HepG2 (cell line): Measurements from ENCODE around the gene EBF3. TPM values are rescaled to one million over a fixed set of nuclear protein-coding genes. Genes with fewer than 3 reads are reported as not detected.

ENCODE experiments used
- ATAC-seq: fragments of 200-7000 bp; cut with Tn5 transposase; 3 replicates; pipeline ENCODE4 v1.9.1; 2020; ENCODE audit warnings: mild to moderate bottlenecking, moderate library complexity
- BruUV-seq: library from RNA; stranded (reverse); fragments of 400-500 nt; replicated peaks from 2 replicates; lab custom pipeline; 2021; lab: Mats Ljungman, UMichigan
- CTCF ChIA-PET: fragments of 300-600 bp; formaldehyde crosslinking; extraction: SDS; loops from one replicate; lab custom pipeline; 2021; ENCODE audit warnings: low total read pairs, inconsistent platforms, low intra/inter-chr PET ratio; lab: Yijun Ruan, JAX
- POLR2A ChIA-PET: fragments of 350-600 bp; sonication (Branson Sonifier 250); formaldehyde crosslinking; loops from one replicate; lab custom pipeline; 2020; ENCODE audit warnings: antibody characterized with exemption, inconsistent platforms; lab: Yijun Ruan, JAX
- DNase-seq: peaks from one replicate; pipeline ENCODE4 v3.0.0-alpha.2; 2015; ENCODE audit warnings: low spot score
- FAIRE-seq: peaks from 3 replicates; lab custom pipeline; 2011; peaks lifted over from hg19 to GRCh38; lab: Jason Lieb, UNC
- H2AFZ ChIP-seq: one replicate; pipeline ENCODE4 v1.6.1; 2011; ENCODE audit warnings: low read length, inconsistent platforms
- H3K27ac ChIP-seq: fragments of 300-600 bp; 3 replicates; pipeline ENCODE4 v1.8.0; 2011; ENCODE audit warnings: mixed run types, mild to moderate bottlenecking, mixed read lengths, low read length, inconsistent platforms; ENCODE audit not compliant: insufficient read depth; ENCODE audit errors: extremely low read length
- H3K27me3 ChIP-seq, 2 experiments: fragments of 200-600 bp in 1 of 2; 2 replicates in 1 of 2; 3 replicates in 1 of 2; pipeline versions ENCODE4 v1.6.0 to v1.8.0; 2011; ENCODE audit warnings: low read length in 2 of 2, mild to moderate bottlenecking in 2 of 2, moderate library complexity in 2 of 2, inconsistent platforms in 1 of 2; ENCODE audit not compliant: insufficient read depth in 2 of 2, control insufficient read depth in 1 of 2
- H3K36me3 ChIP-seq, 2 experiments: fragments of 200-600 bp in 1 of 2; replicated peaks in 1 of 2; 2 replicates in 1 of 2; 3 replicates in 1 of 2; pipeline versions ENCODE4 v1.5.1 to v1.8.0; 2011; ENCODE audit warnings: low read length in 2 of 2, inconsistent platforms in 1 of 2; ENCODE audit not compliant: insufficient read depth in 2 of 2, control insufficient read depth in 1 of 2
- H3K4me1 ChIP-seq: 2 replicates; pipeline ENCODE4 v1.5.1; 2012; ENCODE audit warnings: low read length, inconsistent platforms; ENCODE audit not compliant: insufficient read depth
- H3K4me2 ChIP-seq: 2 replicates; pipeline ENCODE4 v1.6.0; 2011; ENCODE audit warnings: low read depth, low read length, inconsistent platforms
- H3K4me3 ChIP-seq, 3 experiments: fragments of 200-600 bp in 1 of 3; sonication (generic), shearing (Covaris generic) in 1 of 3; replicated peaks in 1 of 3; 2 replicates each; pipeline ENCODE4 v1.5.1; 2011 to 2016; ENCODE audit warnings: low read length in 3 of 3, inconsistent platforms in 2 of 3, low read depth in 2 of 3, mild to moderate bottlenecking in 2 of 3, control low read depth in 1 of 3, mixed read lengths in 1 of 3; ENCODE audit not compliant: insufficient read depth in 1 of 3
- H3K79me2 ChIP-seq: one replicate; pipeline ENCODE4 v1.6.1; 2011; ENCODE audit warnings: low read length, inconsistent platforms; ENCODE audit not compliant: insufficient read depth
- H3K9ac ChIP-seq: 2 replicates; pipeline ENCODE4 v1.6.0; 2011; ENCODE audit warnings: mild to moderate bottlenecking, low read depth, low read length, inconsistent platforms; ENCODE audit not compliant: insufficient read depth
- H3K9me3 ChIP-seq: 2 replicates; pipeline ENCODE4 v1.5.1; 2012; ENCODE audit warnings: mild to moderate bottlenecking, low read length
- H4K20me1 ChIP-seq: 2 replicates; pipeline ENCODE4 v1.6.0; 2011; ENCODE audit warnings: inconsistent platforms, mild to moderate bottlenecking, low read length, moderate library complexity; ENCODE audit not compliant: insufficient read depth
- ARID2 ChIP-seq: sonication (generic); formaldehyde crosslinking; IDR thresholded peaks from 2 replicates; pipeline ENCODE4 v1.8.1; 2022; ENCODE audit warnings: mild to moderate bottlenecking, missing genetic modification reagents, borderline replicate concordance
- BCL3 ChIP-seq: sonication (generic); formaldehyde crosslinking; IDR thresholded peaks from 2 replicates; pipeline ENCODE4 v1.5.1; 2020; ENCODE audit warnings: mild to moderate bottlenecking, missing genetic modification reagents, moderate library complexity
- LCORL ChIP-seq, 2 experiments: fragments of 450-650 bp in 1 of 2; sonication (generic) in 1 of 2; formaldehyde crosslinking in 1 of 2; IDR thresholded peaks; 2 replicates each; pipeline versions ENCODE4 v1.5.0 to v1.6.1; 2017 to 2020; ENCODE audit warnings: antibody characterized with exemption in 1 of 2, missing genetic modification reagents in 1 of 2
- MAFF ChIP-seq: IDR thresholded peaks from 2 replicates; pipeline ENCODE4 v1.6.1; 2011; ENCODE audit warnings: low read depth, low read length, improper control_type of control experiment
- TBP ChIP-seq: sonication (generic); formaldehyde crosslinking; IDR thresholded peaks from 2 replicates; pipeline ENCODE4 v1.5.0; 2020; ENCODE audit warnings: missing genetic modification reagents
- TERF1 ChIP-seq: sonication (generic); formaldehyde crosslinking; IDR thresholded peaks from 2 replicates; pipeline ENCODE4 v1.8.0; 2022; ENCODE audit warnings: mild to moderate bottlenecking, missing genetic modification reagents, moderate library complexity
- ZBTB42 ChIP-seq: sonication (generic); formaldehyde crosslinking; IDR thresholded peaks from 2 replicates; pipeline ENCODE4 v1.5.0; 2020; ENCODE audit warnings: mild to moderate bottlenecking, missing genetic modification reagents
- ZEB1 ChIP-seq: IDR thresholded peaks from 2 replicates; pipeline ENCODE4 v1.6.1; 2012; ENCODE audit warnings: mild to moderate bottlenecking, low read depth, inconsistent platforms; ENCODE audit not compliant: insufficient replicate concordance
- ZMAT3 ChIP-seq: sonication (generic); formaldehyde crosslinking; conservative IDR thresholded peaks from 2 replicates; pipeline ENCODE4 v1.7.0; 2021; ENCODE audit warnings: missing genetic modification reagents
- ZNF17 ChIP-seq: sonication (generic); formaldehyde crosslinking; IDR thresholded peaks from 2 replicates; pipeline ENCODE4 v1.5.0; 2020; ENCODE audit warnings: mild to moderate bottlenecking, missing genetic modification reagents
- ZNF577 ChIP-seq: sonication (generic); formaldehyde crosslinking; IDR thresholded peaks from 2 replicates; pipeline ENCODE4 v1.4.0; 2020; ENCODE audit warnings: mild to moderate bottlenecking, low read depth, missing genetic modification reagents, borderline replicate concordance
- ZNF720 ChIP-seq: sonication (generic); formaldehyde crosslinking; IDR thresholded peaks from 2 replicates; pipeline ENCODE4 v1.4.0; 2020; ENCODE audit warnings: missing genetic modification reagents
- WGBS: methylation state at CpG from one replicate; pipeline ENCODE4 v1.1.6; 2017; ENCODE audit warnings: low lambda C conversion rate; 5-methylcytosine and 5-hydroxymethylcytosine counted together
- in situ Hi-C: cut with HindIII; loops from 2 replicates; pipeline ENCODE4 v1.10.0; 2017; ENCODE audit warnings: low pct_unique_long_range_greater_than_20kb; ENCODE audit not compliant: extremely low pct_ligation_motif_present
- intact Hi-C: fragments of 100-400 bp; cut with micrococcal nuclease; formaldehyde crosslinking; loops from one replicate; pipeline ENCODE4 v1.10.0; 2022; ENCODE audit not compliant: unreplicated experiment
- polyA plus RNA-seq, 8 experiments: library from polyadenylated mRNA; depleted of rRNA in 3 of 8; stranded (reverse) in 7 of 8; unstranded in 1 of 8; fragments of >200 nt; fragmentation: Illumina TruSeq in 4 of 8; extraction: Trizol in 4 of 8; gene quantifications; 2 replicates each; pipeline versions ENCODE4 v1.2.1 to v1.2.3, GENCODE V29; 2011 to 2016; ENCODE audit warnings: low read depth in 4 of 8, missing spikeins in 1 of 8, mixed read lengths in 1 of 8; ENCODE audit not compliant: insufficient read depth in 1 of 8
- total RNA-seq, 5 experiments: library from RNA; depleted of rRNA; stranded (reverse); fragments of >200 nt; fragmentation: Illumina TruSeq; extraction: Trizol; gene quantifications; 2 replicates each; pipeline ENCODE4 v1.2.3, GENCODE V29; 2016; ENCODE audit warnings: low read depth in 1 of 5
- TF ChIP-seq, protein P1 (sequence below): sonication (generic); formaldehyde crosslinking; IDR thresholded peaks from 2 replicates; pipeline ENCODE4 v1.5.1; 2020; ENCODE audit warnings: missing genetic modification reagents, mild to moderate bottlenecking, borderline replicate concordance

The EBF3 gene
- total and polyA plus RNA-seq, 2 of the 13 experiments (the other 11 are each of a cell fraction or from before 2014, with no cell fraction given), result not detected

DNA sequence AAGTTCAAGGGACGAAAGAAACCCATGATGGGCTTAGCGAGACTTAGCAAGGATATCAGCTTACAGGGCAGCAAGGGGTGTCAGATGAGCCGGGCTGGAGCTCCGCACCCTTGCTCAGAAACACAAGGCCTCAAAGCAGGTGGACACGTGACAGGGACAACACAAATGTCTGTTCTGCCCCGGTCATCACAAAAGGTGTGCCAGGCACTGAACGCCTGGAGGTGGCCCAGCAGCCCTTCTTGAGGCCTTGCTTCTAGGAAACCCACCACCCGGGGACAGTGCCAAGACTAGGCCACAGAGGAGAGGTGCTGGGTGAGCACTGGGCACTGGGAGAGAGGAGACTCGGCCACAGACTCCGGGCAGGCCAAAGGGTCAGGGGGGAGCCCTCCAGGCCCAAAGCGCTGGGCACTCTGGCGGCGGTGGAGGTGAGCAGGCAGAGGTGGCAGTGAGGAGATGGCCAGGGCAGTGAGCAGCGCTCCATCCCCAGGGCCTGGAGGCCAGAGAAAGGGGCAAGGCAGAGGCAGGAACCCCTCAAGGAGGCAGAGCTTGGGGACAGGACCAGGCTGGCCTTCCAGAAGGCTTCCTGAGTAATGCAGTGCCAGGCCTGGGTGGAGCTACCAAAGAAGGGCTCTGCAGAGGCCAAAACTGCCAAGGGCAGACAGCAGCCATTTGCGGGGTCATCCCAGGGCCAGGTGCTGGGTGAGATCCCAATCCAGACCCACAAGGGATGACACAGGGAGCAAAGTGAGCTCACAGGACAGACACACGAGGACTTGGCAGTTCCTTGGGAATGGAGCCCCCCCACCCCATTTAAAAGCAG, 22.7 kb downstream of the EBF3 start:
- Histone ChIP-seq H2AFZ (no peak overlapping the region), H4K20me1 (no peaks in the 10 kb centered on the region), H3K4me3 (no peak overlapping the region), H3K27ac (no peak overlapping the region), H3K4me1 (no peaks in the 10 kb centered on the region), H3K36me3 (no peaks in the 10 kb centered on the region), H3K9me3 (no peaks in the 10 kb centered on the region), H3K4me2 (no peak overlapping the region), H3K79me2 (no peaks in the 10 kb centered on the region), H3K9ac (no peak overlapping the region), H3K27me3 (peaks cover 3 to 59% of the 10 kb centered on the region in 2 experiments; a peak in 4 of 5 replicates)
- BruUV-seq, result no TSS peak
- FAIRE-seq, result no peak
- DNase-seq, result no peak
- ATAC-seq, result no peak
- ChIA-PET POLR2A (no interaction called here), CTCF (no interaction called here)
- TF ChIP-seq LCORL (IDR thresholded peaks at IDR 0.05) (no peak), LCORL (CRISPR knock-in tag; IDR thresholded peaks at IDR 0.05) (no peak), ARID2 (no peak), ZBTB42 (no peak), MAFF (no peak), ZNF17 (CRISPR knock-in tag) (no peak), TERF1 (CRISPR knock-in tag) (no peak), TBP (no peak), BCL3 (CRISPR knock-in tag) (no peak), ZMAT3 (CRISPR knock-in tag) (no peak), ZNF577 (CRISPR knock-in tag) (no peak), ZEB1 (no peak), ZNF720 (CRISPR knock-in tag) (no peak)
- TF ChIP-seq, protein P1, sequence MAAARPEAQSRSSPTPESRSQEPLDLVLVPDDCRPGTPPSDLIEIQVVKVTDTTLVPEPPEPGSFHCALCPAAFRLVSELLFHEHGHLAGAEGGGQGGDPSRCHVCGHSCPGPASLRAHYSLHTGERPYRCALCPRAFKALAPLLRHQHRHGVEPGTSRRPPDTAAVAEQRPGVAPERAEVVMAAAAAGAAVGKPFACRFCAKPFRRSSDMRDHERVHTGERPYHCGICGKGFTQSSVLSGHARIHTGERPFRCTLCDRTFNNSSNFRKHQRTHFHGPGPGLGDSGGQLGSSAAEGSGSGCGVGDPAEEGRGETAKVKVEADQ (CRISPR knock-in tag), result no peak
- in situ Hi-C loops (no loop called here), intact Hi-C loops (no loop called here)
- WGBS, result 56% methylated on average over 2 of the region's 16 CpGs
